K562 (cell line): ENCODE measurements around the gene USF2. TPM values are rescaled to one million over a fixed set of nuclear protein-coding genes. Genes with fewer than 3 reads are reported as not detected.

Source experiments
- HOMEZ ChIP-seq: fragments of 250-450 bp; sonication (Bioruptor Pico); IDR thresholded peaks from 2 replicates; pipeline ENCODE4 v1.4.0; 2020; ENCODE audit warnings: mild to moderate bottlenecking, moderate library complexity
- MGA ChIP-seq: fragments of 450-650 bp; IDR thresholded peaks from 2 replicates; pipeline ENCODE4 v1.6.1; 2016; ENCODE audit warnings: mild to moderate bottlenecking, moderate library complexity
- RFX5 ChIP-seq: IDR thresholded peaks from 2 replicates; pipeline ENCODE4 v1.6.1; 2011; ENCODE audit warnings: low read depth, mild to moderate bottlenecking, improper control_type of control experiment, low read length
- THAP7 ChIP-seq: fragments of 250-450 bp; sonication (Bioruptor Pico); IDR thresholded peaks from 2 replicates; pipeline ENCODE4 v1.5.0; 2021
- ZC3H8 ChIP-seq: fragments of 450-650 bp; IDR thresholded peaks from 2 replicates; pipeline ENCODE4 v1.6.1; 2017
- polyA plus RNA-seq, 8 experiments: library from polyadenylated mRNA; depleted of rRNA in 4 of 8; stranded (reverse) in 5 of 8; unstranded in 3 of 8; fragments of >200 nt; fragmentation: Nextera tagmentation in 2 of 8; fragmentation: Illumina TruSeq in 1 of 8; extraction: Ambion mirVana in 2 of 8; extraction: Trizol in 1 of 8; gene quantifications; 2 replicates each; pipeline versions ENCODE4 v1.2.1 to v1.2.3, GENCODE V29; 2011 to 2014; ENCODE audit warnings: inconsistent platforms in 1 of 8, missing spikeins in 1 of 8
- total RNA-seq, 7 experiments: library from RNA; depleted of rRNA in 6 of 7; stranded (reverse); fragments of >200 nt in 6 of 7; fragmentation: Illumina TruSeq in 2 of 7; extraction: Trizol in 2 of 7; gene quantifications; 2 replicates each; pipeline versions ENCODE4 v1.2.1 to v1.2.3, GENCODE V29; 2011 to 2021; ENCODE audit warnings: low replicate concordance in 1 of 7

USF2 gene
- total and polyA plus RNA-seq, 9 of the 15 experiments (the other 6 are each of a cell fraction or from before 2014, with no cell fraction given) = 0.27 to 93.7 (median 58.4) TPM

DNA sequence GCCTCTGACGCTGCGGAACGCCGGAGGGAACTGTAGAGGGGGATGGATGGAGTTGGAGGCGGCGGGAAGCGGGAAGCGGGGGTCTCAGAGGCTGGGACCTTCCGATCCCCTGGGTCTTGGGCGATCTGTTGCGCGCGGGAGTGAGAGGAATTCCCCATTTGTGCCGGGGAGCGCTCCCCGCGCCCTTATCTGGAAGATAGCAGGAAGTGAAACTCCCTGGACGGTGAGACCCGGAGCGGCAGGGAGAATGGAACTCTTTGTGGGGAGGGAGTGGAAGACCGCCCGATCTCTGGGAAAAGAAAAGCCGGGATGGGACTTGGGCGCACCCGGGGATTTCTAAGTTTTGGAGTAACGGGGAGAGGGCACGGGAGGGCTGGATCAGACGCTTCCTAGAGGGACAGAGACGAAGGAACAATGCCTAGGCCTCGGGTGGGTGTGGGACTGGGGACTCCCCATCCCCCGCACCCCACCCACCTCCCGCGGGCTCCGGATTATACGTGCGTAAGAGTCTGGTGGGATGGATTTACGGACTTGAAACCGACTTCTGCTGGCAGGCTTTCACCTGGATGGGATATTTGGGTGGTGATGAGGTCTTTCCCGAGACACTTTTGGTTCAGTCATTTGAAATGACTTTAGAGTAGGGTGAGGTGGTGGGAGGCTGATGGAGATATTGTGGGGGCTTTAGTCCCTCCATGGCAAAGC is 19.5 kb upstream of the USF2 start (continued):
- TF ChIP-seq MGA (0 out of 2 replicates have a peak, but pooled peaks have one; percentile 38), ZC3H8 (no peak), THAP7 (CRISPR knock-in tag) (no peak), HOMEZ (CRISPR knock-in tag) (no peak), RFX5 (no peak)
